Vagina (tissue), 2 donors: ENCODE results near the gene SSH3. TPM values are rescaled to one million over a fixed set of nuclear protein-coding genes. Genes with fewer than 3 reads are reported as not detected.

Experiments
- DNase-seq, 2 donors: peaks; one replicate each; pipeline ENCODE4 v3.0.0-alpha.2; 2017; ENCODE audit errors: extremely low spot score in 2 of 2
- H3K27ac ChIP-seq: fragments of 200-600 bp; sonication (generic); one replicate; pipeline ENCODE4 v1.5.1; 2019
- H3K27me3 ChIP-seq: fragments of 200-600 bp; sonication (generic); one replicate; pipeline ENCODE4 v1.5.1; 2019
- H3K36me3 ChIP-seq, 2 donors: fragments of 200-600 bp; sonication (generic); one replicate each; pipeline ENCODE4 v1.5.1; 2017 to 2019
- H3K4me1 ChIP-seq: fragments of 200-600 bp; sonication (generic); one replicate; pipeline ENCODE4 v1.5.1; 2019
- H3K4me3 ChIP-seq, 2 donors: fragments of 200-600 bp; sonication (generic); 1 replicate in 1 of 2; 2 replicates in 1 of 2; pipeline ENCODE4 v1.5.1; 2016 to 2019
- H3K9me3 ChIP-seq: fragments of 200-600 bp; sonication (generic); one replicate; pipeline ENCODE4 v1.5.1; 2019
- CTCF ChIP-seq, 3 experiments: fragments of 450-650 bp in 2 of 3; fragments of 200-600 bp in 1 of 3; sonication (generic) in 1 of 3; IDR thresholded peaks; one replicate each; pipeline ENCODE4 v1.5.1; 2017 to 2019; ENCODE audit warnings: antibody characterized with exemption in 3 of 3, mild to moderate bottlenecking in 2 of 3, moderate library complexity in 2 of 3
- POLR2A ChIP-seq, 2 donors: fragments of 450-650 bp; IDR thresholded peaks; one replicate each; pipeline ENCODE4 v1.6.1; 2017; ENCODE audit warnings: antibody characterized with exemption in 2 of 2, mild to moderate bottlenecking in 2 of 2, moderate library complexity in 2 of 2
- POLR2AphosphoS5 ChIP-seq, 2 donors: sonication (generic); formaldehyde crosslinking; IDR thresholded peaks; one replicate each; pipeline ENCODE4 v1.9.0; 2017; ENCODE audit warnings: antibody characterized with exemption in 2 of 2, mild to moderate bottlenecking in 2 of 2, low read depth in 1 of 2; ENCODE audit not compliant: insufficient read depth in 1 of 2
- intact Hi-C: fragments of 100-400 bp; cut with DNase I; formaldehyde crosslinking; loops from one replicate; pipeline ENCODE4 v1.15.1; 2023
- total RNA-seq: library from RNA; depleted of rRNA; stranded (reverse); fragments of >200 nt; gene quantifications from one replicate; pipeline ENCODE4 v1.2.3, GENCODE V29; 2016

SSH3 gene
- total RNA-seq, 1 donor from 2014 or later, result 98.0 TPM

GRCh38 chr11:67282876-67283371 is 20.4 kb upstream of the SSH3 start:
- TF ChIP-seq POLR2AphosphoS5 (IDR thresholded peaks at IDR 0.05; ENCODE audit: insufficient read depth in 1 of 2, low read depth in 1 of 2), result no peak
- TF ChIP-seq POLR2A (IDR thresholded peaks at IDR 0.05), result no peak
- no peak for TF ChIP-seq CTCF (IDR thresholded peaks at IDR 0.05)
- Histone ChIP-seq H3K27me3 (no peaks in the 10 kb centered on the region), H3K4me3 (no peak overlapping the region), H3K36me3 (peaks cover 5 to 82% of the 10 kb centered on the region in 2 donors), H3K4me1 (peaks cover 42% of the 10 kb centered on the region), H3K27ac (no peak overlapping the region), H3K9me3 (no peaks in the 10 kb centered on the region)
- intact Hi-C loops, result no loop called here
- DNase-seq, result no peak

- Histone ChIP-seq H3K36me3 (peaks cover 5 to 82% of the 10 kb centered on the region in 2 donors), H3K4me3 (no peak overlapping the region), H3K9me3 (no peaks in the 10 kb centered on the region), H3K27ac (no peak overlapping the region), H3K27me3 (no peaks in the 10 kb centered on the region), H3K4me1 (peaks cover 42% of the 10 kb centered on the region)
- DNase-seq, result no peak
- intact Hi-C loops, result no loop called here
- TF ChIP-seq CTCF (IDR thresholded peaks at IDR 0.05) (no peak), POLR2AphosphoS5 (IDR thresholded peaks at IDR 0.05; ENCODE audit: insufficient read depth in 1 of 2, low read depth in 1 of 2) (no peak), POLR2A (IDR thresholded peaks at IDR 0.05) (no peak)
Measured at GRCh38 chr11:67283481-67283963, 19.8 kb upstream of the SSH3 start.

GRCh38 chr11:67284811-67285540 is 18.4 kb upstream of the SSH3 start:
- Histone ChIP-seq H3K4me3 (no peak overlapping the region), H3K36me3 (peaks cover 5 to 68% of the 10 kb centered on the region in 2 donors), H3K27ac (no peak overlapping the region), H3K4me1 (peaks cover 34% of the 10 kb centered on the region), H3K27me3 (no peaks in the 10 kb centered on the region), H3K9me3 (no peaks in the 10 kb centered on the region)
- TF ChIP-seq CTCF (IDR thresholded peaks at IDR 0.05) (no peak), POLR2A (IDR thresholded peaks at IDR 0.05) (no peak), POLR2AphosphoS5 (IDR thresholded peaks at IDR 0.05; ENCODE audit: insufficient read depth in 1 of 2, low read depth in 1 of 2) (no peak)
- intact Hi-C loops, result no loop called here
- DNase-seq, result no peak

- H3K9me3 ChIP-seq, result no peaks in the 10 kb centered on the region
- no peak overlapping the region for H3K4me3 ChIP-seq
- peaks cover 42% of the 10 kb centered on the region for H3K4me1 ChIP-seq
- H3K36me3 ChIP-seq, result peaks cover 5 to 60% of the 10 kb centered on the region in 2 donors
- TF ChIP-seq CTCF (IDR thresholded peaks at IDR 0.05) (no peak), POLR2AphosphoS5 (IDR thresholded peaks at IDR 0.05; ENCODE audit: insufficient read depth in 1 of 2, low read depth in 1 of 2) (no peak), POLR2A (IDR thresholded peaks at IDR 0.05) (no peak)
- H3K27ac ChIP-seq, result peak overlapping the region; percentile 93
- intact Hi-C loops, result no loop called here
- no peak for DNase-seq
- no peaks in the 10 kb centered on the region for H3K27me3 ChIP-seq
Measured at GRCh38 chr11:67285541-67286498, 17.5 kb upstream of the SSH3 start.
